ENCODE data around the gene DBN1.

DBN1 gene

DNA sequence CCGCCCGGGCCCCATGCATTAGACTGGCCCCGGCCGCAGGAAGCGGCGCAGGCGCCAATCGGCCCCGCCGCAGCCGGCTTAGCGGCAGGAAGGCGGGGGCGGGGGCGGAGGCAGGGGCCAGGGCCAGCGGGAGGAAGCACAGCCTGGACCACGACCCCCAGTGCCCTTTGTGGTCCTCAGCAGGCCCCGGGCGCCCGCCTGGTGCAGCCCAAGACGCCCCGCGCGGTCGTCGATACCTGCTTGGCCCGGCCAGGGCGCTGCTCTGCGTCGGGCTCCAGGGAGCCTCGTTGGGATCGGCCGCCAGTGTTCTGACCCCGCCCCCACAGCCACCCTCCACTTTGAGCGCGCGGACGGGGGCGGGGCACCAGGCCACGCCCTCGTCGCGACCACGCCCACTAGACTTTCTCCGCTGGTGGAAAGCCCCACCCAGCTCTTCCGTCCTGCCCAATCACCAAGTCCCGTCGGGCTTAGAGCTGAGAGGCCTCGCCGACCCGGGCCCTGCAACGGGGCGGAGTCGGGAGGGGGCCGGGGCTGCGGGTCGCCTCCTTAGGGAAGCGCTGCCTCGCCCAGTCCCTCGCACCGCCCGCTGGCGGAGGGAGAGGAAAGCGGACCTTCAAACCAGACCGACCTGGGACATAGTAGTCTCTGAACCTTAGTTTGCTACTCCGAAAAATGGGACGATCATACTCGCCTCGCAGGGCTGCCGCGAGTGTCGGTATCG is 24.0 kb upstream of the DBN1 start, which contains the start of gene PDLIM7:
TSS of gene PDLIM7 (minus strand) at position 313 of the 721 bp plus-strand sequence. CDS start 1,092 bp downstream, outside the sequence.
- TF ChIP-seq, protein P1, sequence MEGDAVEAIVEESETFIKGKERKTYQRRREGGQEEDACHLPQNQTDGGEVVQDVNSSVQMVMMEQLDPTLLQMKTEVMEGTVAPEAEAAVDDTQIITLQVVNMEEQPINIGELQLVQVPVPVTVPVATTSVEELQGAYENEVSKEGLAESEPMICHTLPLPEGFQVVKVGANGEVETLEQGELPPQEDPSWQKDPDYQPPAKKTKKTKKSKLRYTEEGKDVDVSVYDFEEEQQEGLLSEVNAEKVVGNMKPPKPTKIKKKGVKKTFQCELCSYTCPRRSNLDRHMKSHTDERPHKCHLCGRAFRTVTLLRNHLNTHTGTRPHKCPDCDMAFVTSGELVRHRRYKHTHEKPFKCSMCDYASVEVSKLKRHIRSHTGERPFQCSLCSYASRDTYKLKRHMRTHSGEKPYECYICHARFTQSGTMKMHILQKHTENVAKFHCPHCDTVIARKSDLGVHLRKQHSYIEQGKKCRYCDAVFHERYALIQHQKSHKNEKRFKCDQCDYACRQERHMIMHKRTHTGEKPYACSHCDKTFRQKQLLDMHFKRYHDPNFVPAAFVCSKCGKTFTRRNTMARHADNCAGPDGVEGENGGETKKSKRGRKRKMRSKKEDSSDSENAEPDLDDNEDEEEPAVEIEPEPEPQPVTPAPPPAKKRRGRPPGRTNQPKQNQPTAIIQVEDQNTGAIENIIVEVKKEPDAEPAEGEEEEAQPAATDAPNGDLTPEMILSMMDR (IDR thresholded peaks at IDR 0.05; ENCODE audit: extremely low read depth, missing control alignments): no peak
- peak; percentile 98 for DNase-seq (ENCODE audit: low spot score)

DNA sequence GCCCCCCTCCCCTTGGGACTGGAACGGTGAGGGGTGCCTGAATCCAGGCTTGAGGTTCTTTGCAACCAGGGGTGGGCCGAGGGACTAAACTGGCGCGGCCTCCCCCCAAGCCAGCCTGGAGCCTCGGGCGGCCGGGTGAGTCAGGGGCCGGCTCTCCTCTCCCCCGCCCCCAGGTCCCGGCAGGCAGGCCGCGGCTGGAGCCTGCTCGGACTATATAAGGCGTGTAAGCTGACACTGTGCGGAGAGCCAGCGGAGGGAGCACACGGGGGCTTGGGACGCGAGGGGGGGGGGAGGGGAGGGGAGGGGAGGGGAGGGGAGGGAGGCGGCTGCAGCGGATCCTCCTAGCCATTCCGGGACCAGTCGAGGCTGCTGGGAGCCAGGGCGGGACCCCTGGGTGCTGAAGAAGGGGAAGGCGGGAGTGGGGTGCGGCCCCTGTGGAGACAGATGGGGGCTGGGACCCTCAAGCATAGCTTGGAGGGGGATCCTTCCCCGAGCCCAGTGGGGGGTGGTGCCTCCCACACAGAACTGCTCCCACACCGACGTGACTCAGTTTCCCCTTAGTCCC is 23.4 kb upstream of the DBN1 start:
- TF ChIP-seq, protein P1 (IDR thresholded peaks at IDR 0.05; ENCODE audit: extremely low read depth, missing control alignments): no peak
- peak; percentile 76 for DNase-seq (ENCODE audit: low spot score)

DNA sequence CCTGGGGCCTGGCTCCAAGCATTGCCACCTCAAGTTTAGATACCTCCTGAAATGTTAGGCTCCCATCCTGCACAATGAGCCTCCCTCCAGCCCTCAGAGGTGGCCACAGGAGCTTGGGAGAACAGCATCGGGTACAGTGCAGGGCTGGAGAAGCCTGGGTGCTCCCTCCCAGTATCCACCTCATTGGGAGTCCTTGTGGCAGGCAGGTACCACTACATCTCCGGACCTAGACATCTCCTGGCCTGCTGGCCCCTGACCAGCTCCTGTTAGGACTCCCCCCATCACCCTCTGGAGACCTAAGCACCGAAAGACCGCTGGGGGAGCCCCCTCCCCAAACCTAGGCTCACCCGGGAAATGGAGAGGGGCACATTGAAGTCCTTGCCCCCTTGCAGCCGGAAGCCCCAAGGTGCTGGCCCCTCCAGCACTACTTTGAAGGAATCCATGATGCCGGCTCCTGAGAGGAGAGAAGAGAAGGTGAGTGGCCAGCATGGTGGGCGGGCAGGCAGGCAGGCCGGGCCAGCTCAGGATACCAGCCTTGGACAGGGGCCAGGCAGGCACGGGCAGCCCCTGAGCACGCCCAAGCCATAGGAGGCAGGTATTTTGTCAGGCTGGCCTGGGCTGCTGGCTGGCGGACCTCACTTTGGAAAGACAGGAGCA is 22.8 kb upstream of the DBN1 start:
- TF ChIP-seq, protein P1 (IDR thresholded peaks at IDR 0.05; ENCODE audit: extremely low read depth, missing control alignments): no peak
- no peak for DNase-seq (ENCODE audit: low spot score)

DNA sequence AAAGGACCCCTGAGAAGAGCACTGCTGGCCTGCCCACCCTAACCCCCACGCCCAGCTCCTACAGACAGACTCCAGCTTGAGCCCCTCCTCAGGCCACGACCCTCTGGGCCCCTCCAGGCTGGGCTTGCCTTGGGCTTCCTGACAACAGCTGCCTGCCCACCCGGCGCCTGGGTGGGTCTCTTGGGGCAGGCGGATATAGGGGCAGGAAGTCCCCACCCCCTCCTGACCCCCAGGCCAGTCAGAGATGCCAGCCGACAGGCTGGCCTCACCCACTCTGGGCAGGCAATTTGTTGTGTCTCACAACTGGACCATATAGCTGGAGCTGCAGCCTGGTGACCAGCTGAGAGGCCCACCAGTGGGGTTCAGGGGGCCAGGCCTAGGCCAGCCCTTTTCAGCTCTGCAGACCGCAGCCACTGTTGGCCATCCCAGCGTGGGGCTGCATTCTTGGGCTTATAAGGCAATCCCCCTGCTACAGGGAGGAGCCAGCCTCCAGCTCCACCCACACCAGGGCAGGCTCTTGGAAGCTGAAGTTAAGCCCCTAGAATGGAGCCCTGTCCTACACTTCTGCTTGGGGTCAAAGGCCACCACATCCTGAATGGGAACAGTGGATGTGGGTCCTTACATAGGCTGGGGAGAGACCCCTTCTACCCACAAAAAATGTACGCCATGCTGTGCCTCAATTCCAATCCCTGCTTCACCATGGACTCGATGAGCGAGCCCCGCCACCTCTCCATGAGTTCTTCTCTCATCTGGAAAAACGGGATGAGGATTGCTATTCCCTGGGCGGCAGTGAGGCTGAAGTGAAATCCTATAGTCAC is 22.0 kb upstream of the DBN1 start:
- DNase-seq (ENCODE audit: low spot score): peak; percentile 53
- TF ChIP-seq, protein P1 (IDR thresholded peaks at IDR 0.05; ENCODE audit: extremely low read depth, missing control alignments): no peak

- TF ChIP-seq, protein P1 (IDR thresholded peaks at IDR 0.05; ENCODE audit: extremely low read depth, missing control alignments): peak; percentile 17
- peak; percentile 74 for DNase-seq (ENCODE audit: low spot score)
These were observed 21.1 kb upstream of the DBN1 start for GRCh38 chr5:177494346-177495195.

GRCh38 chr5:177493795-177494345 is 20.4 kb upstream of the DBN1 start:
- no peak for DNase-seq (ENCODE audit: low spot score)
- TF ChIP-seq, protein P1 (IDR thresholded peaks at IDR 0.05; ENCODE audit: extremely low read depth, missing control alignments): no peak

All from GM20000 (cell line).